ENCODE data around the gene PANX1.

GRCh38 chr11:94151903-94152677 lies 23.4 kb downstream of the PANX1 start:
- TF ChIP-seq, protein P1, sequence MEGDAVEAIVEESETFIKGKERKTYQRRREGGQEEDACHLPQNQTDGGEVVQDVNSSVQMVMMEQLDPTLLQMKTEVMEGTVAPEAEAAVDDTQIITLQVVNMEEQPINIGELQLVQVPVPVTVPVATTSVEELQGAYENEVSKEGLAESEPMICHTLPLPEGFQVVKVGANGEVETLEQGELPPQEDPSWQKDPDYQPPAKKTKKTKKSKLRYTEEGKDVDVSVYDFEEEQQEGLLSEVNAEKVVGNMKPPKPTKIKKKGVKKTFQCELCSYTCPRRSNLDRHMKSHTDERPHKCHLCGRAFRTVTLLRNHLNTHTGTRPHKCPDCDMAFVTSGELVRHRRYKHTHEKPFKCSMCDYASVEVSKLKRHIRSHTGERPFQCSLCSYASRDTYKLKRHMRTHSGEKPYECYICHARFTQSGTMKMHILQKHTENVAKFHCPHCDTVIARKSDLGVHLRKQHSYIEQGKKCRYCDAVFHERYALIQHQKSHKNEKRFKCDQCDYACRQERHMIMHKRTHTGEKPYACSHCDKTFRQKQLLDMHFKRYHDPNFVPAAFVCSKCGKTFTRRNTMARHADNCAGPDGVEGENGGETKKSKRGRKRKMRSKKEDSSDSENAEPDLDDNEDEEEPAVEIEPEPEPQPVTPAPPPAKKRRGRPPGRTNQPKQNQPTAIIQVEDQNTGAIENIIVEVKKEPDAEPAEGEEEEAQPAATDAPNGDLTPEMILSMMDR (conservative IDR thresholded peaks at IDR 0.05): no peak
- no peak for TF ChIP-seq ZFX (IDR thresholded peaks at IDR 0.05)
